ENCODE data around the gene CLK3.

DNA sequence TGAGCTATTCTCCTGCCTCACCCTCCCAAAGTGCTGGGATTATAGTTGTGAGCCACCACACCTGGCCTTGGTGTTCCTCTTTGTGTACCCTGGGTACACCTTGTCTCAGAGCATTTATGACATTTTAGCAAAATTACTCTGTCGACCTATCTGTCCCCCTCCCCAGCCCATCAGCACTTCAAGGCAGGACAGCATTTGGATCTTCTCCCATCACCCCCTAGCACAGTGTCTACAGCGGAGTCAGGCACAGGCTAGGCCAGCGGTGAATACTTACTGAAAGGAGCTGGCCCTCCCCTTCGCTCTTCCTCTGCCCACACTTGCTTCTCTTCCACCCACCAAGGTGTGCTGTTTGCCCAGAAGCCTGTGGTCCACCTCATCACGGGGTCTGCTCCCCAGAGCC lies 20.4 kb upstream of the CLK3 start:
- TF ChIP-seq, protein P1, sequence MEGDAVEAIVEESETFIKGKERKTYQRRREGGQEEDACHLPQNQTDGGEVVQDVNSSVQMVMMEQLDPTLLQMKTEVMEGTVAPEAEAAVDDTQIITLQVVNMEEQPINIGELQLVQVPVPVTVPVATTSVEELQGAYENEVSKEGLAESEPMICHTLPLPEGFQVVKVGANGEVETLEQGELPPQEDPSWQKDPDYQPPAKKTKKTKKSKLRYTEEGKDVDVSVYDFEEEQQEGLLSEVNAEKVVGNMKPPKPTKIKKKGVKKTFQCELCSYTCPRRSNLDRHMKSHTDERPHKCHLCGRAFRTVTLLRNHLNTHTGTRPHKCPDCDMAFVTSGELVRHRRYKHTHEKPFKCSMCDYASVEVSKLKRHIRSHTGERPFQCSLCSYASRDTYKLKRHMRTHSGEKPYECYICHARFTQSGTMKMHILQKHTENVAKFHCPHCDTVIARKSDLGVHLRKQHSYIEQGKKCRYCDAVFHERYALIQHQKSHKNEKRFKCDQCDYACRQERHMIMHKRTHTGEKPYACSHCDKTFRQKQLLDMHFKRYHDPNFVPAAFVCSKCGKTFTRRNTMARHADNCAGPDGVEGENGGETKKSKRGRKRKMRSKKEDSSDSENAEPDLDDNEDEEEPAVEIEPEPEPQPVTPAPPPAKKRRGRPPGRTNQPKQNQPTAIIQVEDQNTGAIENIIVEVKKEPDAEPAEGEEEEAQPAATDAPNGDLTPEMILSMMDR (IDR thresholded peaks at IDR 0.05; ENCODE audit: insufficient read depth, low read length, poor library complexity, severe bottlenecking): no peak
- no peak for TF ChIP-seq EZH2phosphoT487 (conservative IDR thresholded peaks at IDR 0.05; ENCODE audit: low read length)
